ENCODE results near the gene RHOG. TPM values are rescaled to one million over a fixed set of nuclear protein-coding genes. Genes with fewer than 3 reads are reported as not detected.

Gene RHOG
- total and polyA plus RNA-seq, 2 experiments from 2014 or later = 18.0 to 36.9 TPM

GRCh38 chr11:3832816-3833215 lies 7.9 kb downstream of the RHOG start:
- Histone ChIP-seq H3K79me2 (peaks cover 80% of the 10 kb centered on the region), H3K4me1 (ENCODE audit: insufficient read depth) (peaks cover 11% of the 10 kb centered on the region), H2AFZ (no peak overlapping the region), H4K20me1 (ENCODE audit: insufficient read depth, poor library complexity, severe bottlenecking) (peaks cover 11% of the 10 kb centered on the region), H3K27ac (no peak overlapping the region), H3K4me2 (no peak overlapping the region), H3K4me3 (no peak overlapping the region), H3K9me2 (replicated peaks; ENCODE audit: insufficient read depth) (no peaks in the 10 kb centered on the region), H3K27me3 (no peaks in the 10 kb centered on the region), H3K36me3 (replicated peaks; ENCODE audit: insufficient read depth, low read depth) (no peaks in the 10 kb centered on the region), H3K9me3 (ENCODE audit: low read depth) (no peaks in the 10 kb centered on the region)
- WGBS (ENCODE audit: low lambda C conversion rate, missing lambda C conversion rate) = 100% methylated on average over 2 of the region's 2 CpGs
- DNase-seq (ENCODE audit: low spot score) = no peak
- TF ChIP-seq EZH2phosphoT487 (IDR thresholded peaks at IDR 0.05; ENCODE audit: low read depth, severe bottlenecking, unreplicated experiment) = no peak
- TF ChIP-seq CTCF (IDR thresholded peaks at IDR 0.05; ENCODE audit: poor library complexity) = no peak
- no peak for TF ChIP-seq EZH2 (IDR thresholded peaks at IDR 0.05; ENCODE audit: borderline replicate concordance)

GRCh38 chr11:3831378-3832239 lies 9.2 kb downstream of the RHOG start:
- H3K9me2 ChIP-seq (replicated peaks; ENCODE audit: insufficient read depth) = no peaks in the 10 kb centered on the region
- 87% methylated on average over 13 of the region's 13 CpGs for WGBS (ENCODE audit: low lambda C conversion rate, missing lambda C conversion rate)
- no peak overlapping the region for H2AFZ ChIP-seq
- TF ChIP-seq CTCF (IDR thresholded peaks at IDR 0.05; ENCODE audit: poor library complexity) = no peak
- TF ChIP-seq EZH2 (IDR thresholded peaks at IDR 0.05; ENCODE audit: borderline replicate concordance) = no peak
- TF ChIP-seq EZH2phosphoT487 (IDR thresholded peaks at IDR 0.05; ENCODE audit: low read depth, severe bottlenecking, unreplicated experiment) = no peak
- no peaks in the 10 kb centered on the region for H3K27me3 ChIP-seq
- no peak overlapping the region for H3K4me3 ChIP-seq
- H3K27ac ChIP-seq = no peak overlapping the region
- H3K4me2 ChIP-seq = no peak overlapping the region
- H3K79me2 ChIP-seq = peaks cover 70% of the 10 kb centered on the region
- peaks cover 11% of the 10 kb centered on the region for H3K4me1 ChIP-seq (ENCODE audit: insufficient read depth)
- H4K20me1 ChIP-seq (ENCODE audit: insufficient read depth, poor library complexity, severe bottlenecking) = peaks cover 11% of the 10 kb centered on the region
- no peak for DNase-seq (ENCODE audit: low spot score)
- no peaks in the 10 kb centered on the region for H3K9me3 ChIP-seq (ENCODE audit: low read depth)
- H3K36me3 ChIP-seq (replicated peaks; ENCODE audit: insufficient read depth, low read depth) = no peaks in the 10 kb centered on the region

- no peaks in the 10 kb centered on the region for H3K27me3 ChIP-seq
- 100% methylated on average over 1 of the region's 1 CpG for WGBS (ENCODE audit: low lambda C conversion rate, missing lambda C conversion rate)
- H3K9me2 ChIP-seq (replicated peaks; ENCODE audit: insufficient read depth) = no peaks in the 10 kb centered on the region
- no peaks in the 10 kb centered on the region for H3K36me3 ChIP-seq (replicated peaks; ENCODE audit: insufficient read depth, low read depth)
- peaks cover 11% of the 10 kb centered on the region for H3K4me1 ChIP-seq (ENCODE audit: insufficient read depth)
- H3K27ac ChIP-seq = no peak overlapping the region
- TF ChIP-seq EZH2 (IDR thresholded peaks at IDR 0.05; ENCODE audit: borderline replicate concordance) (no peak), EZH2phosphoT487 (IDR thresholded peaks at IDR 0.05; ENCODE audit: low read depth, severe bottlenecking, unreplicated experiment) (no peak), CTCF (IDR thresholded peaks at IDR 0.05; ENCODE audit: poor library complexity) (no peak)
- H3K79me2 ChIP-seq = peaks cover 61% of the 10 kb centered on the region
- no peak for DNase-seq (ENCODE audit: low spot score)
- no peak overlapping the region for H2AFZ ChIP-seq
- no peak overlapping the region for H3K4me3 ChIP-seq
- peaks cover 11% of the 10 kb centered on the region for H4K20me1 ChIP-seq (ENCODE audit: insufficient read depth, poor library complexity, severe bottlenecking)
- H3K4me2 ChIP-seq = no peak overlapping the region
- no peaks in the 10 kb centered on the region for H3K9me3 ChIP-seq (ENCODE audit: low read depth)
Measured at GRCh38 chr11:3830730-3831129, 10.0 kb downstream of the RHOG start.
